Measurements from ENCODE around the gene CDC14A.
"Not testable (repeated sequence)": the region's sequence is repeated elsewhere in the genome, so short reads cannot be mapped to it uniquely, and the experiment has no call there.

The CDC14A gene

GRCh38 chr1:100397681-100398080 is 45.4 kb downstream of the CDC14A start:
- H3K4me3 ChIP-seq (ENCODE audit: low read depth, low read length) = no peak overlapping the region
- TF ChIP-seq, protein P1, sequence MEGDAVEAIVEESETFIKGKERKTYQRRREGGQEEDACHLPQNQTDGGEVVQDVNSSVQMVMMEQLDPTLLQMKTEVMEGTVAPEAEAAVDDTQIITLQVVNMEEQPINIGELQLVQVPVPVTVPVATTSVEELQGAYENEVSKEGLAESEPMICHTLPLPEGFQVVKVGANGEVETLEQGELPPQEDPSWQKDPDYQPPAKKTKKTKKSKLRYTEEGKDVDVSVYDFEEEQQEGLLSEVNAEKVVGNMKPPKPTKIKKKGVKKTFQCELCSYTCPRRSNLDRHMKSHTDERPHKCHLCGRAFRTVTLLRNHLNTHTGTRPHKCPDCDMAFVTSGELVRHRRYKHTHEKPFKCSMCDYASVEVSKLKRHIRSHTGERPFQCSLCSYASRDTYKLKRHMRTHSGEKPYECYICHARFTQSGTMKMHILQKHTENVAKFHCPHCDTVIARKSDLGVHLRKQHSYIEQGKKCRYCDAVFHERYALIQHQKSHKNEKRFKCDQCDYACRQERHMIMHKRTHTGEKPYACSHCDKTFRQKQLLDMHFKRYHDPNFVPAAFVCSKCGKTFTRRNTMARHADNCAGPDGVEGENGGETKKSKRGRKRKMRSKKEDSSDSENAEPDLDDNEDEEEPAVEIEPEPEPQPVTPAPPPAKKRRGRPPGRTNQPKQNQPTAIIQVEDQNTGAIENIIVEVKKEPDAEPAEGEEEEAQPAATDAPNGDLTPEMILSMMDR (IDR thresholded peaks at IDR 0.05; ENCODE audit: low read depth, low read length) = no peak

- no peak overlapping the region for H3K4me3 ChIP-seq (ENCODE audit: low read depth, low read length)
- TF ChIP-seq, protein P1 (IDR thresholded peaks at IDR 0.05; ENCODE audit: low read depth, low read length) = no peak
Observed at GRCh38 chr1:100398648-100399047, 46.3 kb downstream of the CDC14A start.

DNA sequence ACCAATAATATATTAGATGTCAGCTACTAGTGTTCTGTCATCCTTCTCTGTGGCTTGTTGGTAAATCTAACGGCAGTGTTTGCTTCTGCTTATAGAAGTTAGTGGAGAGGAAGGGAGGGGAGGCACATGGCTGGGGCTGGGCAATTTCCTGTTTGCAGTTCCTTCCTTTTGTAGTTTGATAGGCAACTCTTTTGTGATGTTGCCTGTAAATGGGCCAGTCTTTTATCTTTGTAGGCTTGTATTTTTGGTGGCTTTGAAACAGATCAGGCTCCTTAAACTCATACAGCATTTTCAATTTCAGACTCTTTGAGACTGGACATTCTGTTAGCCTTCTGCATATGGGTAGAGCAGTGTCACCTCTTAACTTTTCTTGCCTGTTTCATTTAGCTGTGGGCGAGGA is 48.1 kb downstream of the CDC14A start:
- TF ChIP-seq, protein P1 (IDR thresholded peaks at IDR 0.05; ENCODE audit: low read depth, low read length) = no peak
- no peak overlapping the region for H3K4me3 ChIP-seq (ENCODE audit: low read depth, low read length)

- H3K4me3 ChIP-seq (ENCODE audit: low read depth, low read length) = no peak overlapping the region
- TF ChIP-seq, protein P1 (IDR thresholded peaks at IDR 0.05; ENCODE audit: low read depth, low read length) = no peak
Observed at GRCh38 chr1:100404821-100405220, 52.5 kb downstream of the CDC14A start.

DNA sequence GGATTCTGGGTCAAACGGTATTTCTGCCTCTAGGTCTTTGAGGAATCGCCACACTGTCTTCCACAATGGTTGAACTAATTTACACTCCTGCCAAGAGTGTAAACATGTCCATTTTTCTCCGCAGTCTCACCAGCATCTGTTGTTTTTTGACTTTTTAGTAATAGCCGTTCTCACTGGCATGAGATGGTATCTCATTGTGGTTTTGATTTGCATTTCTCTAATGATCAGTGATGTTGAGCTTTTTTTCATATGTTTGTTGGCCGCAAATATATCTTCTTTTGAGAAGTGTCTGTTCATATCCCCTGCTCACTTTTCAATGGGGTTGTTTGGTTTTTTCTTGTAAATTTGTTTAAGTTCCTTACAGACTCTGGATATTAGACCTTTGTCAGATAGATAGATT is 53.6 kb downstream of the CDC14A start:
- H3K4me3 ChIP-seq (ENCODE audit: low read depth, low read length) = not testable (repeated sequence)

DNA sequence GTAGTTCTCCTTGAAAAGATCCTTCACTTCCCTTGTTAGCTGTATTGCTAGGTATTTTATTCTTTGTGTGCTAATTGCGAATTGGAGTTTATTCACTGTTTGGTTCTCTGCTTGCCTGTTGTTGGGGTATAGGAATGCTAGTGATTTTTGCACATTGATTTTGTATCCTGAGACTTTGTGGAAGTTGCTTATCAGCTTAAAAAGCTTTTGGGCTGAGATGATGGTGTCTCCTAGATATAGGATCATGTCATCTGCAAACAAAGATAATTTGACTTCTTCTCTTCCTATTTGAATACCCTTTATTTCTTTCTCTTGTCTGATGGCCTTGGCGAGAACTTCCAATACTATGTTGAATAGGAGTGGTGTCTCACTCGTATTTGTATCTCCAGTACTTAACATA is 55.1 kb downstream of the CDC14A start:
- not testable (repeated sequence) for H3K4me3 ChIP-seq (ENCODE audit: low read depth, low read length)

- TF ChIP-seq, protein P1 (IDR thresholded peaks at IDR 0.05; ENCODE audit: low read depth, low read length) = no peak
- no peak overlapping the region for H3K4me3 ChIP-seq (ENCODE audit: low read depth, low read length)
Observed at GRCh38 chr1:100411019-100411418, 58.7 kb downstream of the CDC14A start.

DNA sequence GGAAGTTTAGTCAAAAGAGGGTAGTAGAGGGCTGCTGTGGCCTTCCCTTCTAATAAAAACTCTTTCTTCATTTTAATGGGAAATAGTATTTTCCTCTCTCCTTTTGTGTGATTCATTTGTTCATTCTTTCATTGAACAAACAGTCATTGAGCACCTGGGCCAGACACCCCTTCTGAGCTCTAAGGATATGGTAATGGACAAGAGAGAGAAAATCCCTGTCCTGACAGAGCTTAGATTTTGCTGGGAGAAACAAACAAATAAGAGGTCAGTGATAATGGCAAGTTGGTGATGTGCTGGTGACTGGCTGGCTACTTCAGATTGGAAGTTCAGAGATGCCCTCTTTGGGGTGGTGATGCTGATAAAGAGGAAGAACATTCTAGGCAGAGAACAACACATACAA is 59.3 kb downstream of the CDC14A start:
- TF ChIP-seq, protein P1 (IDR thresholded peaks at IDR 0.05; ENCODE audit: low read depth, low read length) = no peak

More for the DNA sequence above, 59.3 kb downstream of the CDC14A start:
- H3K4me3 ChIP-seq (ENCODE audit: low read depth, low read length) = no peak overlapping the region
